Endodermal cell (in vitro differentiated cells): ENCODE results near the gene ACAD10. TPM values are rescaled to one million over a fixed set of nuclear protein-coding genes. Genes with fewer than 3 reads are reported as not detected.

Source experiments
- DNase-seq: peaks from one replicate; pipeline ENCODE4 v3.0.0-alpha.2; 2017
- H3K27ac ChIP-seq: 2 replicates; pipeline ENCODE4 v1.5.1; 2013; ENCODE audit warnings: mild to moderate bottlenecking, low read depth, low read length, moderate library complexity
- H3K27me3 ChIP-seq: 2 replicates; pipeline ENCODE4 v1.6.1; 2013; ENCODE audit warnings: mild to moderate bottlenecking, low read length, moderate library complexity; ENCODE audit not compliant: insufficient read depth, control insufficient read depth, poor library complexity, severe bottlenecking
- H3K36me3 ChIP-seq: 2 replicates; pipeline ENCODE4 v1.7.0; 2013; ENCODE audit warnings: mild to moderate bottlenecking, low read length, moderate library complexity; ENCODE audit not compliant: control insufficient read depth, insufficient read depth
- H3K4me1 ChIP-seq: one replicate; pipeline ENCODE4 v1.7.0; 2013; ENCODE audit warnings: low read length; ENCODE audit not compliant: control insufficient read depth, insufficient read depth
- H3K4me3 ChIP-seq: 2 replicates; pipeline ENCODE4 v1.5.1; 2013; ENCODE audit warnings: mild to moderate bottlenecking, low read length, moderate library complexity
- H3K9ac ChIP-seq: 2 replicates; pipeline ENCODE4 v1.6.1; 2013; ENCODE audit warnings: mild to moderate bottlenecking, low read length, moderate library complexity; ENCODE audit not compliant: poor library complexity, severe bottlenecking; ENCODE audit errors: extremely low read depth
- H3K9me3 ChIP-seq: 2 replicates; pipeline ENCODE4 v1.6.1; 2013; ENCODE audit warnings: mild to moderate bottlenecking, low read length, moderate library complexity; ENCODE audit not compliant: control insufficient read depth
- H3K27ac Mint-ChIP-seq: 2 replicates; pipeline ENCODE4 v1.8.0; 2020; ENCODE audit warnings: mixed read lengths
- H3K27me3 Mint-ChIP-seq: 2 replicates; pipeline ENCODE4 v1.8.0; 2021; ENCODE audit warnings: mild to moderate bottlenecking, mixed read lengths; ENCODE audit not compliant: insufficient read depth
- H3K36me3 Mint-ChIP-seq: 2 replicates; pipeline ENCODE4 v1.8.0; 2020; ENCODE audit warnings: low read depth, mixed read lengths
- H3K4me1 Mint-ChIP-seq: 2 replicates; pipeline ENCODE4 v1.8.0; 2020; ENCODE audit warnings: mixed read lengths
- H3K4me3 Mint-ChIP-seq: 2 replicates; pipeline ENCODE4 v1.8.0; 2020; ENCODE audit warnings: mild to moderate bottlenecking, moderate library complexity, mixed read lengths
- H3K9me3 Mint-ChIP-seq: 2 replicates; pipeline ENCODE4 v1.8.0; 2020; ENCODE audit warnings: mild to moderate bottlenecking, mixed read lengths
- WGBS, 2 experiments: methylation state at CpG; one replicate each; pipeline versions ENCODE4 v1.1.5 to v1.1.7; 2013; ENCODE audit warnings: missing lambda C conversion rate in 2 of 2, mixed read lengths in 1 of 2; ENCODE audit not compliant: insufficient coverage in 1 of 2, insufficient read length in 1 of 2; 5-methylcytosine and 5-hydroxymethylcytosine counted together
- total RNA-seq, 2 donors: library from RNA; stranded (reverse); fragmentation: NEBNext Ultra II Directional in 1 of 2; extraction: Animal tissue kit (Norgen Biotek cat#: 25700) in 1 of 2; gene quantifications; 2 replicates in 1 of 2; 3 replicates in 1 of 2; pipeline ENCODE4 v1.2.1, GENCODE V29; 2021
- TF ChIP-seq, protein P1 (sequence below): fragments of 200-600 bp; sonication (generic); conservative IDR thresholded peaks from 2 replicates; pipeline ENCODE4 v1.5.0; 2021; ENCODE audit warnings: antibody characterized with exemption, mild to moderate bottlenecking

Gene ACAD10
- total RNA-seq, 2 donors from 2014 or later, result 43.7 to 47.0 TPM

DNA sequence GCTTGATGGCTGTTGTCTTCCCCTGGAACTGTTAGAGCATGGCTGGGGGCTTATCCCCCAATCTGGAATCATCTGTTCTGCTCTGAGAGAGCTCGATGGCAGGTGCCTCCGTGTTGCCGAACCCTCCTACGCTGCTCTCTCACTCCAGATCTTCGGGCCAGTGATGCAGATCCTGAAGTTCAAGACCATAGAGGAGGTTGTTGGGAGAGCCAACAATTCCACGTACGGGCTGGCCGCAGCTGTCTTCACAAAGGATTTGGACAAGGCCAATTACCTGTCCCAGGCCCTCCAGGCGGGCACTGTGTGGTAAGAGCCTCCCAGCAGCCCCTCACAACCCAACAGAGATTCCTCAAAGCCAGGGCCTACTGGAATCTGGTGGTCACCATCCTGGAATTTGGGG lies 113.9 kb downstream of the ACAD10 start:
- no peak overlapping the region for H3K4me3 Mint-ChIP-seq
- H3K4me1 ChIP-seq, result no peaks in the 10 kb centered on the region
- peaks cover 59% of the 10 kb centered on the region for H3K36me3 Mint-ChIP-seq
- TF ChIP-seq, protein P1, sequence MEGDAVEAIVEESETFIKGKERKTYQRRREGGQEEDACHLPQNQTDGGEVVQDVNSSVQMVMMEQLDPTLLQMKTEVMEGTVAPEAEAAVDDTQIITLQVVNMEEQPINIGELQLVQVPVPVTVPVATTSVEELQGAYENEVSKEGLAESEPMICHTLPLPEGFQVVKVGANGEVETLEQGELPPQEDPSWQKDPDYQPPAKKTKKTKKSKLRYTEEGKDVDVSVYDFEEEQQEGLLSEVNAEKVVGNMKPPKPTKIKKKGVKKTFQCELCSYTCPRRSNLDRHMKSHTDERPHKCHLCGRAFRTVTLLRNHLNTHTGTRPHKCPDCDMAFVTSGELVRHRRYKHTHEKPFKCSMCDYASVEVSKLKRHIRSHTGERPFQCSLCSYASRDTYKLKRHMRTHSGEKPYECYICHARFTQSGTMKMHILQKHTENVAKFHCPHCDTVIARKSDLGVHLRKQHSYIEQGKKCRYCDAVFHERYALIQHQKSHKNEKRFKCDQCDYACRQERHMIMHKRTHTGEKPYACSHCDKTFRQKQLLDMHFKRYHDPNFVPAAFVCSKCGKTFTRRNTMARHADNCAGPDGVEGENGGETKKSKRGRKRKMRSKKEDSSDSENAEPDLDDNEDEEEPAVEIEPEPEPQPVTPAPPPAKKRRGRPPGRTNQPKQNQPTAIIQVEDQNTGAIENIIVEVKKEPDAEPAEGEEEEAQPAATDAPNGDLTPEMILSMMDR, result no peak
- no peak for DNase-seq
- H3K9me3 ChIP-seq, result no peaks in the 10 kb centered on the region
- 91 to 100% methylated on average over 8 to 9 of the region's 9 CpGs for WGBS, 2 experiments
- no peak overlapping the region for H3K27ac Mint-ChIP-seq
- H3K36me3 ChIP-seq, result peaks cover 56% of the 10 kb centered on the region
- H3K27me3 ChIP-seq, result no peaks in the 10 kb centered on the region
- no peaks in the 10 kb centered on the region for H3K27me3 Mint-ChIP-seq
- no peak overlapping the region for H3K9ac ChIP-seq
- H3K4me3 ChIP-seq, result no peak overlapping the region
- H3K4me1 Mint-ChIP-seq, result no peaks in the 10 kb centered on the region
- no peak overlapping the region for H3K27ac ChIP-seq
- H3K9me3 Mint-ChIP-seq, result peaks cover 2% of the 10 kb centered on the region

GRCh38 chr12:111803038-111803626 lies 117.3 kb downstream of the ACAD10 start:
- Mint-ChIP-seq H3K36me3 (peaks cover 61% of the 10 kb centered on the region), H3K27me3 (no peaks in the 10 kb centered on the region), H3K4me3 (no peak overlapping the region), H3K27ac (no peak overlapping the region), H3K9me3 (peaks cover 2% of the 10 kb centered on the region), H3K4me1 (no peaks in the 10 kb centered on the region)
- WGBS, 2 experiments, result 95 to 100% methylated on average over 2 to 6 of the region's 6 CpGs
- H3K27me3 ChIP-seq, result no peaks in the 10 kb centered on the region
- H3K9me3 ChIP-seq, result no peaks in the 10 kb centered on the region
- no peak overlapping the region for H3K4me3 ChIP-seq
- DNase-seq, result no peak
- no peak overlapping the region for H3K27ac ChIP-seq
- H3K4me1 ChIP-seq, result no peaks in the 10 kb centered on the region
- TF ChIP-seq, protein P1, result no peak
- peaks cover 58% of the 10 kb centered on the region for H3K36me3 ChIP-seq
- H3K9ac ChIP-seq, result no peak overlapping the region

- no peak overlapping the region for H3K9ac ChIP-seq
- Mint-ChIP-seq H3K27me3 (no peaks in the 10 kb centered on the region), H3K9me3 (peaks cover 2% of the 10 kb centered on the region), H3K36me3 (peaks cover 64% of the 10 kb centered on the region), H3K27ac (no peak overlapping the region), H3K4me3 (no peak overlapping the region), H3K4me1 (no peaks in the 10 kb centered on the region)
- peaks cover 55% of the 10 kb centered on the region for H3K36me3 ChIP-seq
- WGBS, 2 experiments, result 95 to 100% methylated on average over 1 to 8 of the region's 8 CpGs
- TF ChIP-seq, protein P1, result no peak
- H3K9me3 ChIP-seq, result no peaks in the 10 kb centered on the region
- no peak overlapping the region for H3K27ac ChIP-seq
- H3K27me3 ChIP-seq, result no peaks in the 10 kb centered on the region
- no peak for DNase-seq
- no peak overlapping the region for H3K4me3 ChIP-seq
- H3K4me1 ChIP-seq, result no peaks in the 10 kb centered on the region
These were observed 118.0 kb downstream of the ACAD10 start for GRCh38 chr12:111803851-111804250.
